HEK293 (cell line): ENCODE data around the gene WWOX.
A peak's percentile ranks its signal among the peaks of the same experiment; 100 is the strongest.

ENCODE experiments used
- BCL6B ChIP-seq: fragments of 450-650 bp; formaldehyde crosslinking; IDR thresholded peaks from 2 replicates; pipeline ENCODE4 v1.5.1; 2017; ENCODE audit warnings: missing biosample characterization, missing genetic modification characterization
- GFI1B ChIP-seq: fragments of 450-650 bp; formaldehyde crosslinking; IDR thresholded peaks from 2 replicates; pipeline ENCODE4 v1.5.1; 2016; ENCODE audit warnings: missing biosample characterization, missing genetic modification characterization
- IKZF3 ChIP-seq: fragments of 450-650 bp; IDR thresholded peaks from 2 replicates; pipeline ENCODE4 v1.5.0; 2018; ENCODE audit warnings: missing biosample characterization, mild to moderate bottlenecking, missing genetic modification characterization, moderate library complexity
- KLF10 ChIP-seq: fragments of 450-650 bp; IDR thresholded peaks from 2 replicates; pipeline ENCODE4 v1.5.1; 2018; ENCODE audit warnings: missing biosample characterization, mild to moderate bottlenecking, missing genetic modification characterization
- PRDM6 ChIP-seq: fragments of 450-650 bp; formaldehyde crosslinking; IDR thresholded peaks from 2 replicates; pipeline ENCODE4 v1.5.1; 2017; ENCODE audit warnings: missing biosample characterization, missing genetic modification characterization
- TCF7L2 ChIP-seq: IDR thresholded peaks from 2 replicates; pipeline ENCODE4 v1.6.1; 2011; ENCODE audit warnings: low read depth, mild to moderate bottlenecking, inconsistent platforms, low read length, moderate library complexity, borderline replicate concordance
- TSHZ1 ChIP-seq: fragments of 450-650 bp; formaldehyde crosslinking; IDR thresholded peaks from 2 replicates; pipeline ENCODE4 v1.5.1; 2016; ENCODE audit warnings: missing biosample characterization, missing genetic modification characterization, borderline replicate concordance
- ZBTB26 ChIP-seq: fragments of 450-650 bp; formaldehyde crosslinking; optimal IDR thresholded peaks from 2 replicates; pipeline ENCODE3; 2016; ENCODE audit warnings: missing biosample characterization, mild to moderate bottlenecking, missing genetic modification characterization
- ZNF10 ChIP-seq: fragments of 450-650 bp; formaldehyde crosslinking; IDR thresholded peaks from 2 replicates; pipeline ENCODE4 v1.5.1; 2017; ENCODE audit warnings: missing biosample characterization, missing genetic modification characterization
- ZNF148 ChIP-seq: fragments of 450-650 bp; formaldehyde crosslinking; IDR thresholded peaks from 2 replicates; pipeline ENCODE4 v1.5.0; 2017; ENCODE audit warnings: missing biosample characterization, missing genetic modification characterization, borderline replicate concordance
- ZNF18 ChIP-seq: fragments of 450-650 bp; formaldehyde crosslinking; IDR thresholded peaks from 2 replicates; pipeline ENCODE4 v1.5.1; 2016; ENCODE audit warnings: missing biosample characterization, missing genetic modification characterization
- ZNF211 ChIP-seq: fragments of 450-650 bp; formaldehyde crosslinking; IDR thresholded peaks from 2 replicates; pipeline ENCODE4 v1.5.1; 2016; ENCODE audit warnings: low read depth, missing biosample characterization, missing genetic modification characterization
- ZNF248 ChIP-seq: fragments of 450-650 bp; formaldehyde crosslinking; IDR thresholded peaks from 2 replicates; pipeline ENCODE4 v1.5.1; 2017; ENCODE audit warnings: missing biosample characterization, missing genetic modification characterization
- ZNF266 ChIP-seq: fragments of 450-650 bp; formaldehyde crosslinking; IDR thresholded peaks from 2 replicates; pipeline ENCODE4 v1.5.1; 2016; ENCODE audit warnings: missing biosample characterization, missing genetic modification characterization, low read depth
- ZNF280C ChIP-seq: fragments of 450-650 bp; formaldehyde crosslinking; IDR thresholded peaks from 2 replicates; pipeline ENCODE4 v1.5.1; 2016; ENCODE audit warnings: missing biosample characterization, missing genetic modification characterization
- ZNF366 ChIP-seq: fragments of 450-650 bp; formaldehyde crosslinking; conservative IDR thresholded peaks from 2 replicates; pipeline ENCODE4 v1.5.1; 2016; ENCODE audit warnings: missing biosample characterization, missing genetic modification characterization
- ZNF513 ChIP-seq: fragments of 450-650 bp; IDR thresholded peaks from 2 replicates; pipeline ENCODE4 v1.5.1; 2018; ENCODE audit warnings: missing biosample characterization, missing genetic modification characterization
- ZNF561 ChIP-seq: fragments of 450-650 bp; IDR thresholded peaks from 2 replicates; pipeline ENCODE4 v1.5.1; 2018; ENCODE audit warnings: missing biosample characterization, missing genetic modification characterization, borderline replicate concordance
- ZSCAN16 ChIP-seq: fragments of 450-650 bp; formaldehyde crosslinking; IDR thresholded peaks from 2 replicates; pipeline ENCODE4 v1.5.1; 2016; ENCODE audit warnings: missing biosample characterization, missing genetic modification characterization
- ZSCAN18 ChIP-seq: fragments of 450-650 bp; formaldehyde crosslinking; IDR thresholded peaks from 2 replicates; pipeline ENCODE4 v1.5.1; 2016; ENCODE audit warnings: missing biosample characterization, missing genetic modification characterization
- ZSCAN23 ChIP-seq: fragments of 450-650 bp; formaldehyde crosslinking; IDR thresholded peaks from 2 replicates; pipeline ENCODE4 v1.5.1; 2016; ENCODE audit warnings: missing biosample characterization, missing genetic modification characterization

WWOX gene

GRCh38 chr16:78289844-78290277, 190.4 kb downstream of the WWOX start (continued):
- TF ChIP-seq TSHZ1 (tag by site-specific recombination) (peak; percentile 22), ZBTB26 (tag by site-specific recombination) (no peak), ZNF148 (no peak), PRDM6 (tag by site-specific recombination) (peak; percentile 98), ZNF248 (tag by site-specific recombination) (no peak), GFI1B (tag by site-specific recombination) (no peak), ZSCAN23 (no peak), ZNF211 (tag by site-specific recombination) (no peak), ZNF561 (tag by site-specific recombination) (peak; percentile 79), TCF7L2 (no peak), ZNF280C (tag by site-specific recombination) (no peak), ZNF10 (tag by site-specific recombination) (peak; percentile 48; the same call in 1 of the 2 replicates), ZSCAN16 (tag by site-specific recombination) (peak; percentile 80; the same call in 1 of the 2 replicates), ZNF18 (tag by site-specific recombination) (0 out of 2 replicates have a peak, but pooled peaks have one; percentile 22), ZNF366 (tag by site-specific recombination) (peak; percentile 64; the same call in 1 of the 2 replicates), ZNF266 (no peak), IKZF3 (tag by site-specific recombination) (peak; percentile 74), ZNF513 (no peak), BCL6B (0 out of 2 replicates have a peak, but pooled peaks have one; percentile 23), ZSCAN18 (tag by site-specific recombination) (no peak), KLF10 (tag by site-specific recombination) (peak; percentile 65; the same call in 1 of the 2 replicates)
